Stimulated activated naive CD4-positive, alpha-beta T cell treated with Interleukin-2 at 50 U/mL for 16 hours (primary cell): ENCODE data around the gene CNIH2.
A peak's percentile ranks its signal among the peaks of the same experiment; 100 is the strongest.
"Not testable (repeated sequence)": the region's sequence is repeated elsewhere in the genome, so short reads cannot be mapped to it uniquely, and the experiment has no call there.

Source experiments
- DNase-seq: peaks from one replicate; lab custom pipeline; 2025; lab: John Stamatoyannopoulos, UW

Gene CNIH2

DNA sequence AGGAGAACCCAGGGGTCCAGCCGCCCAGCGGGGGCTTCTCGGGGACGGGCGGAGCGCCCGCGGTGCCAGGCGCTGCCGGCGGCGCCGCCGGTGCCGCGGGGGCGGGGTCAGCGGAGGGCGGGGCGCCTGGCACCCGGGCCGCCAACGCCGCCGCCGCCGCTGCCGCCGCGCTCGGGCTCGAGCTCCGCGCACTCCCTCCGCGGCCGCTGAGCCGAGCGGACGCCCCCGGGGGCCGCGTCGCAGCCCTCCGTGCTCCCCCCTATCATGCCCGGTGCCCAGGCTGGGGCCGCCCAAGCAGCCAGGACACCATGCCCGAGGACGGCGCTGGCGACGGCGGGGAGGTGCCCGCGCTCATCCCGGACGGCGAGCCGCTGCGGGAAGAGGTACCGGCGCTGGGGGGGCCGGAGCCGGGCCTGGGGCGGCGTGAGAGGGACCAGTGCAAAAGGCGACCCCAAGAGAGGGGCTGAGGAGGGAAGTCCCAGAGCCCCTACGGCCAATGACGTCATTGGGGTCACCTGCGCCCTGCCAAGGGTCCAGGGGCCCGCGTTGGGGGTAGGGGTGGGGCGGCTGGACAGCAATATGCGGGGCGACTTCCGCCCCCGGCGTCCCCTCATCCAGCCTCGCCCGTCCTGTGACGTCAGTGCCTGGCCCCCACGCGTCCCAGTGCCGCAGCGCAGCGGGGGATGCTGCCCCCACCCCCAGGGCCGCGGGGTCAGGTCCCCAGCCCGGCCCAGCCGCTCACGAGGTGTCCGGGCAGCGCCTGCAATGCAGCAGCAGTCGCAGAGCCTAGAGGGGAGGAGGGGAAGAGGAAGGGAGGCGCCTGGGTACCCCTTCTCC is 13.9 kb downstream of the CNIH2 start, which contains the start of gene TMEM151A:
TSS of gene TMEM151A (plus strand) at position 189 of the 837 bp plus-strand sequence. CDS start at position 309, 120 bp downstream.
- DNase-seq, result peak; percentile 23

DNA sequence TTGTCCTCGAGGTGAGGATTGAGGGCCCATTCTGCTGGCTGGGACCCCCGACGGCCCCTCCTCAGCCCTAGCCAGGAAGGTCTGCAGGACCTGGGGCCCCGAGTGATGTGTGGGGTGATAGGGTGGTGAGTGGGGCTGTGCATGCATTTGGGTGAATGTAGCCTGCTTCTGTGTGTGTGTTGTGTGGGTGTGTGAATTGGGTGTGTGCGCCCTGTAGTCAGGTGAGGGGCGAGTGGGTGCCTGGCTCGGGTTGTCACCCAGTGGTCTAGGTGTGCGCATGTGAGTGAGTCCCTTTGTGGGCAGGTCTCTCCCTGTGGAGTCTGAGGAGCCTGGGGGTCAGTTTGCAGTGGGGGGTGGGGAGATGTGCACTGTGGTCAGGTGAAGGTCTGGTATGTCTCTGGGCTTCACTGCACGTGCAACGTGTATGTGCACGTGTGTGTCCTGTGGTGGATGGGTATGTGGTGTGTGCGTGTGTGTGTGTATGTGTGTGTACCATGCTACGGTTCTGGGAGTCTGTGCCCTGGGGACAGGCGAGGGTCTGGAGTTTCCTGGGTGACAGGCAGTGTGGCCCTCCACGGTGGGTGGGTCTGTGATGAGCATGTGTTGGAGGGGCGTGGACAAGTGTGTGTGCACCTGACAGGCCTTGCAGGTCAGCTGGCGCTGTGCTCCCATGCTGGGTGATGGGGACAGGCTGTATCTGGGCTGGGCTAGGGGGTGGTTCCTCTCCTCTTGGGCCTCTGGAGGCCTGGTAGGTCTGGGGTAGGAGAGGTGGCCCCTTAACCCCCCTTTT is 14.8 kb downstream of the CNIH2 start:
- no peak for DNase-seq

DNA sequence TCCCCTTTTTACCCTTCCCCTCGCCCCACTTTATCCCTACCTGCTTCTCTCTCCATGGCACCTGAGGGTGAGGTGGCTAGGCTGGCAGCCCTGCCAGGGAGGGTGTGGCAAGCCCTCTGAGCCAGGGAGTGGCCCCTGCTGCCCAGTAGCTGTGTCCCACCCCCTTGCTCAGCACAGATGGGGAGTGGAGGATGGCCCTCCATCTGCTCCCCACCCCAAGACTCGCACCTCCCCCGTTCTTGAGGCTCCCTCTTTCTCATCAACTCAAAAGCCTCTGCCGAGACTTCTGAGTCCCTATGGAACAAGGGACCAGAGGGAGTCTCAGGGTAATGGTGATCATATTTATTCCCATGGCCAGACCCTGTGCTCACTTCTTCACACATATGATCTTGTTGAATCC is 15.4 kb downstream of the CNIH2 start:
- DNase-seq, result no peak

DNA sequence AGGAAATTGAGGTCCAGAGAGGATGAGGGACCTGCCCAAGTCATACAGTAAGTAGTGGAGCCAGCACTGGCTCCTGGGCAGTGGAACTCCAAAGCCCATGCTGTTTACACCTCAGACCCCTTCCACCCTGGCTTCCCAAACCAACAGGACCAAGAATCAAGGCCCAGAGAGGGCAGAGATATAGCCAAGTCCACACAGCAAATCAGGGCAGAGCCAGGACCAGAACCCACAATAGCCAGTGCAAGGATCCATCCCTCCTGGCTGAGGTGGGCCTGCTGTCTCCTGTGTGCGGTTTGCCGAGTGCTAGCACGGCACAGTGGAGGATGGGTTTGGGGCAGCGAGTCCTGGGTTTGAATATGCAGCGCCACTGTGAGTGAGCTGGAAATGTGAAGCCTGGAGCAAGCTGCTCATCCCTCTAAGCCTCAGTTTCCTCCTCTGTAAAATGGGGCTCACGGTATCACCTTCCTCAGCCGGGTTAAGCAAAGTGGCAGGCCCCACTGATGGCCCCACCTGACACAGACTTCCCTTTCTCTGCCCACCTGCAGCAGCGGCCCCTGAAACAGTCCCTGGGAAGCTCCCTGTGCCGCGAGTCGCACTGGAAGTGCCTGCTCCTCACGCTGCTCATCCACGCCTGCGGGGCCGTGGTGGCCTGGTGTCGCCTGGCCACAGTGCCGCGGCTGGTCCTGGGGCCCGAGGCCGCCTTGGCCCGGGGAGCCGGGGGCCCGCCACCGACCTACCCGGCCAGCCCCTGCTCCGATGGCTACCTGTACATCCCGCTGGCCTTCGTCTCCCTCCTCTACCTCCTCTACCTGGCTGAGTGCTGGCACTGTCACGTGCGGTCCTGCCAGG is 16.0 kb downstream of the CNIH2 start:
- DNase-seq, result no peak

DNA sequence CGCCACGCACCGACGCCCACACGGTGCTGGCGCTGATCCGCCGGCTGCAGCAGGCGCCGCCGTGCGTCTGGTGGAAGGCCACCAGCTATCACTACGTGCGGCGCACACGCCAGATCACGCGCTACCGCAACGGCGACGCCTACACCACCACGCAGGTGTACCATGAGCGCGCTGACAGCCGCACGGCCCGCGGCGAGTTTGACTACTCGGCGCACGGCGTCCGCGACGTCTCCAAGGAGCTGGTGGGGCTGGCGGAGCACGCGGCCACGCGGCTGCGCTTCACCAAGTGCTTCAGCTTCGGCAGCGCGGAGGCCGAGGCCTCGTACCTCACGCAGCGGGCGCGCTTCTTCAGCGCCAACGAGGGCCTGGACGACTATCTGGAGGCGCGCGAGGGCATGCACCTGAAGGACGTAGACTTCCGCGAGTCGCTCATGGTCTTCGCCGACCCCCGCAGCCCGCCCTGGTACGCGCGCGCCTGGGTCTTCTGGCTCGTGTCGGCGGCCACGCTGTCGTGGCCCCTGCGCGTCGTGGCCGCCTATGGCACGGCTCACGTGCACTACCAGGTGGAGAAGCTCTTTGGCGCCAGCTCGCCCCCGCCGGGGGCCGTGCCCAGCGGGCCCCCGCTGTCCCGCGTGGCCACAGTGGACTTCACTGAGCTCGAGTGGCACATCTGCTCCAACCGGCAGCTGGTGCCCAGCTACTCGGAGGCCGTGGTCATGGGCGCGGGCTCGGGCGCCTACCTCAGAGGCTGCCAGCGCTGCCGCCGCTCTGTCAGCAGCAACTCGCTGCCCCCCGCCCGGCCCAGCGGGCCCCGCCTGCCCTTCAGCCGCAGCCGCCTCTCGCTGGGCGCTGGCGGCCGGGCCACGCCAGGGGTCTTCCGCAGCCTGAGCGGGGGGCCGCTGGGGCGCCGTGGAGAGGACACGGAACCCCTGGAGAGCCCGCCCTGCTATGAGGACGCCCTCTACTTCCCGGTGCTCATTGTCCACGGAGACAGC is 16.9 kb downstream of the CNIH2 start:
- no peak for DNase-seq

DNA sequence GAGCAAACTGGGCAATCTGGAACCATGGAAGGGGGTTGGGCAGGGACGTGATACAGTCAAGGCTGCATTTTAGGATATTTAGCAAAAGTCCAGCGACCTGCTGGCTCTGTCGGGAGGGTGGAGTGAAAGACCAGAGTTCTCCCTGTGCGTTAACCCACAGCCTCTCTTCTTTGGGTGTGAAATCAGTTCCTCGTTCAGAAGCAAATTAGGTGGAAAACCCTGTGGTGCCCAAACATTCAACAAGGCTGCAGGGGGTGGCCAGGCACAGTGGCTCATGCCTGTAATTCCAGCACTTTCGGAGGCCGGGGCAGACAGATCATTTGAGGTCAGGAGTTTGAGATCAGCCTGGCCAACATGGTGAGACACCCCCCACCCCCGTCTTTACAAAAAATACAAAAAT is 19.6 kb downstream of the CNIH2 start:
- DNase-seq, result no peak

DNA sequence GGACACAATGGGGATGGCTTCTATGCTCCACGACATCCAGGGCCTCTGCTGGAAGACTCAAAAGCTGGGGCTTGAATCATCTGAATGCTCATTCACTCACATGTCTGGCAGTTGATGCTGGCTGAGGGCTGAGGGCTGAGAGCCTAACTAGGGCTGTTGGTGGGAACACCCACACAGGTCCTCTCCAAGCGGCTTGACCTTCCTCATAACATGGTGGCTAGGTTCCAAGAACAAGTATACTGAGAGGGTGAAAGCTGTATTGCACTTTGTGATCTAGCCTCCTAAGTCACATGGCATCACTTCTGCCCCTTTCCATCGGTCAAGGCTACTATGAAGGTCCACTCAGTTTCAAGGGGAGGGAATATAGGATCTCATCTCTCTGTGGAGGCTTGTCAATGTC is 21.2 kb downstream of the CNIH2 start:
- no peak for DNase-seq

DNA sequence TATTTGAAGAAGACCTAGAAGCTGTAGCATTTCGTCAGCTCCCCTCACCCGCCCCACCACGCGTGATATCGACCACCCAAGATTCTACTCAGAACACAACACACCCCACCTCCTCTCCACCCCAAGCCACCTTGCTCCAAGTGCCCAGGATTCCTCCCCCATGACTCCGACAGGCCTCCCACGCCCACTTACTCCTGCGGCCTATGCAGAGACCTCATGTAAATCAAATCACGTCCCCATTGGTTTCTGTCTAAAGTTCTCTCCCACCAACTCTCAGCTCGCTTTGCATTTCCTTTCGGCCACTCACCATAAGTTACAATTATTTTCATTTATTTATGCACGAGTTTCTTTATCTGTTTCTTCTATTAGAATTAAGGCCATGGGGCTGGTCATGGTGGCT is 24.7 kb downstream of the CNIH2 start:
- no peak for DNase-seq

DNA sequence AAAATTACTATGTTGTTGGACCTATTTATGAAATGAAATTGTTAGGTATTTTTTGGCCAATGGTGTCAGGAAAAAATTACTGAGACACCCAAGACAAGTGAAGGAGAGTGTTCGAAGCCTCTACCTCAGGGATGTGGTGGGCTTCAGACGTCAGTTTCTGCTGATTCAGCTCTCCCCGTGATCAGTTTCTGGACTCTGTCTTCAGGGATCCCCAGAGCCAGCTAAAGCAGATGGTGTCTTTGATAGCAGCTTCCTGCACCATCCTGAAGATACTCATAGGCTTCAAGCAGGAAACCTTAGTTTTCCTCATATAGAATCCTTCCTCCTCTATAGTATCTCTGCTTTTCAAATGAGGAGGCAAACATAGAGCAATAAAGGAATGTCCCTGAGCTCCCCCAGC is 31.5 kb downstream of the CNIH2 start:
- DNase-seq, result no peak

DNA sequence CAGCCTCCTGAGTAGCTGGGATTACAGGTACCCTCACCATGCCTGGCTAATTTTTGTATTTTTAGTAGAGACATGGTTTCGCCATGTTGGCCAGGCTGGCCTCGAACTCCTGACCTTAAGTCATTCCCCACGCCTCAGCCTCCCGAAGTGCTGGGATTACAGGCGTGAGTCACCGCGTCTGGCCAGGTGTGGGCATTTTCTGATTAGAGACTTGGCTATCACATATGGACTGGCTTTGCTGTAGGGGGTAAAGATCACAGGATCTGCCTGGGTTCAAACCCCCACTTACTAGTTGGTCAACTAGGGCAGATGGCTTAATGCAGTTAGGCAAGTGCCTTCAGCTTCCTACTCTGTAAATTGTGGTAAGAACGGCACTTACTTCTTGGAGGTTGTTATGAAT is 32.3 kb downstream of the CNIH2 start:
- no peak for DNase-seq

DNA sequence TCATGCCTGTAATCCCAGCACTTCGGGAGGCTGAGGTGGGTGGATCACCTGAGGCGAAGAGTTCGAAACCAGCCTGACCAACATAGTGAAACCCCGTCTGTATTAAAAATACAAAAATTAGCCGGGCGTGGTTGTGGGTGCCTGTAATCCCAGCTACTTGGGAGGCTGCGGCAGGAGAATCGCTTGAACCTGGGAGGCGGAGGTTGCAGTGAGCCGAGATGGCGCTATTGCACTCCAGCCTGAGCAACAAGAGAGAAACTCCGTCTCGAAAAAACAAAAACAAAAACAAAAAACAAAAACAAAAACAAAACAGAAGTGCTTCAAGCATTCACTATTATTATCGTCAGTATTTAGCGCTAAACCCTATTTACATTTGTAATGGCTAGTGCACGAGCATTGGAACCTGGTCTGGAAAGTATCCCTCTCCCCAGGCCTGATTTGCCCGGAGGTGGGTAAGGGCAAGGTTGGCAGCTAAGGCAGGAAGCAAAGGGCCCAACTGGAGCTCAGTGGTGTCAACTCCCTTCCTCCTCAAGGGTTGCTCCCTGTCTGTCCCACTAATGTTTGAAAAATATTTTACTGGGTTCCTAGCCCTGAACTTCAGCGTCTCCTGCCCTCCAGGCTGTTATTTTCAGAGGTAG is 32.9 kb downstream of the CNIH2 start:
- not testable (repeated sequence) for DNase-seq

DNA sequence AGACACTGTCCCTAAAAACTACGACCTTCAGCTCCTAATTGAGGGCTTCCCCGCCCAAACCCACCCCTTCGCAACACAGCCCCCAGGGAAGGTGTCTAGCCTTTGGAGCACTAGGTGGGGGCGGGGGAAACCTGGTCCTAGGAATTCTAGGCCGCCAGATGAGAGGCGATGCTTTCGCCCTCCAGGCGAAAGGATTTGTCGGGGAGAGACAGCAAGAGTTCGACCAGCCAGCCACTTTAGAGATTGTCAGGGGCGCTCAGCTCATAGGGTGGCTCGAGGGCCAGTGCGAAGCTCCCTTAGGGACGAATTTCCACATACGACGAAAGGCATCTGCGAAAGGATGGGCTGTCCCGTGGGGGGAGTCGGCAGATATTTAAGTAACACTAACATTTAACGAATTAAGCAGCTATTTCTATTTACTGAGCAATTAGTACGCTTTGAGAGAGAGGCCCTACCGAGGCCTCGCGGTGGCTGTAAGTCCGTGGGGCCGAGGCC is 33.5 kb downstream of the CNIH2 start:
- DNase-seq, result no peak

DNA sequence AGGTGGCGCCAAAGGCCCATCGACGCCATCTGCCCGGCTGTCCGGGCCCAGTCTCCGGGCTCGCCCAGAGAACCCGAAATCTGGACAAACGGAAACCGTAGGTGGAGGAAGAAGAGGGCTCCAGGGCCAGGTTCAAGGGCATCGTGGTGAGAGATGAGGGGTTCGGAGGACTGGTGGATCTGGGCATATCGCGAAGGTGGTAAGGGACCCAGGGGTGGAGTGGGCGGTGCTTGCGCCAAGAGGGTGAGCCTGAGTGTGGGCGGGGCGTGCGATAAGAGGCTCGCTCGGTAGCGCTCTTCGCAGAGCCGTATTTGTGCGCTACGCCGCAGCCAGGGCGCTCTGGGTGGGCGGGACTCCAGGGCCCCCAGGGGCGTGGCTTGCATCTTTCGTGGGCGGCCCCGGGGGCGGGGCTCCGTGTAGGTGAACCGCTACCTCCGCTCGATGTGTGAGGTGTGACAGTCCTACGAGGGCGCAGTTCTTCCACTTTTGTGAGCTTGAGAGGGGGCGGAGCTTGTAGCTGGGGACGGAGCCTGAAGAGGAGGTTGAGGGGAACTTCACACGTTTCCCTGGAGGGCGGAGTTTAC is 34.1 kb downstream of the CNIH2 start:
- peak; percentile 89 for DNase-seq

DNA sequence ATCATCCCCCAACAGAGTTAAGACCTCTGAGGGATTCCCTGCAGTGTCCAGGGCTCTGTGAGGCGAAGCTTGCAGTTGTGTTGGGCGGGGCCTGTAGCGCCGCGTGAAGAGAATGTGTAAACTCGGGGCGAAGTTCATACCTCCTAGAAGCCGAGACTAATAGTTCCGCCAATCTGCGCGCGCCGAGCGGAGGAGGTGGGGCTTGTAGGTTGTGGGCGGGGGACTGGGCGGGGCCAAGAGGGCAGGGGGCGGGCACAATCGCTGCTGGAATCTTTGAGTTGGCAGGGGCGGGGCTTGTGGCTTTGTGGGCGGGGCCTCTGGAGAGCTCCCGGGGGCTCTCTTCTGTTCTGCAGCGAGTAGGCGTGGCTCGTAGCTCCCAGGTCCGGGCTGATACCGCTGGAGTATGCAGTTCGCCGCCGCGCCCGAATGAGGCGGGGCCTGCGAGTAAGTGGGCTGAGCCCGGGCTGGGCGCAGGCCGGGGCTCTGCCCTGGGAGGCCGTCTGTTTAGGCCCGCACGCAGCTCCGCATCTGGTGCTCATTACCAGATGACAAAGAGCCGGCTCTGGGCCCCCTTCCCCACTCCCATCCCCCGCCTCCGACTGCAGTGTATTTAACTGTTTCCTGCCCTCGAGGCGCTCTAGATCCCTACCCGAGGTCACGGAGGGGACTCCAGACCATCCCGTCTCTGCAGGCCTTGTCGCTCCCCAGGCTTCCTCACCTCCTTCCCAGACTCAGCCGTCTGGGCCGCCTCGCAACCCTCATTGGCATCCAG is 34.8 kb downstream of the CNIH2 start:
- peak; percentile 94 for DNase-seq

DNA sequence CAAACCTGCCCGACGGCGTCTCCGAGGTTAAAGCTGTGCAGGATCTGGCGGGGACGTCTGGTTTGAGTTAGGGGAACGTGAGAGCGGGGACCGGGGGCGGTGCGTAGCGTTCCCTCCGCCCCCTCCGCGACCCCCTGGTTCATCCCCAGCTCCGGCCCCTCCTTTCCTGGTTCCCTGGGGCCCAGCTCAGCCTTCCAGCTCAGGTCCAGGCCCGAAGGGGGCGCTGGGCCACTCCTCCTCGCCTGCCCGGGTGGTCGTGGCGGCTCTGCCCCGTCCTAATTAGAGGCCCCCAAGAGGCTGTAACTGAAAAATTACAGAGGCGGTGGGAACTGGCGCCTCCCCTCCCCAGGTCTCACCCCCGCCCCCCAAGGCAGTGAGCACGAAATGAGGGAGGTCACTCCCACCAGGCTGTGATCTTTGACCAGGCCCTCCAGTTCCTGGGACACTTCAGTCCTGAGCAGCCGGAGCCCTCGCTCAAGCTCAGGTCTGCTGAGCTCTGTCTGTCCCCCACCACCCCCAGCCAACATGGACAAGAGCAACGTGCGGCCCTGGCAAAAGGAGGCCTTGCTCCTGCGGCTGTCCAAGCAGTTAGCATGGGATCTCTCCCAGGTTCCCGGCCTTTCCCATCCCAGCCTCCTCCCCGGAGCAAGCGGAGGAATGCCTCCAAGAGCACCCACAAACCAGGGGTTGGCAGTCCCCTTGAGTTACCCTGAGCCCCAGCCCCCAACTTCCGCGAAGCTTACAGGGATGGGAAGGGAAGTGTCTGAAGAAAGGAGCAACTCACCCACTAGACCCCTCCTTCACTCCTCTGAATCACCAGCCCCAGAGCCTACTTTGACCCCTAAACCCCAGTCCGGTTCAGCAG is 35.6 kb downstream of the CNIH2 start:
- no peak for DNase-seq

DNA sequence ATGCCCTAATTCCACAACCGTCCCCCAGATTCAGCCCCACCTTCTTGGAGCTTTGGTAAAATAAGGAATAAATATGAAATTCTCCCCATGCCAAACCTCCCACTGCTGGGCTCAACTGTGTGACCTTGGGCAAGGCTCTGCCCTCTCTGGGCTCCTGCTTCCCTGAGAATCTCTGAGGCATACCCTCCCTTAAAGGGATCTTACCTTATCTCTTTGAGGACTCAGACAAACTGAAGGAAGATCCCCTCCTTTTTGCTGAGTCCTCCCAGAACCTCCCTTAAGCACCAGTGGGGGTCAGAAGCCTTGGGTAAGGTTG is 36.2 kb downstream of the CNIH2 start:
- no peak for DNase-seq

DNA sequence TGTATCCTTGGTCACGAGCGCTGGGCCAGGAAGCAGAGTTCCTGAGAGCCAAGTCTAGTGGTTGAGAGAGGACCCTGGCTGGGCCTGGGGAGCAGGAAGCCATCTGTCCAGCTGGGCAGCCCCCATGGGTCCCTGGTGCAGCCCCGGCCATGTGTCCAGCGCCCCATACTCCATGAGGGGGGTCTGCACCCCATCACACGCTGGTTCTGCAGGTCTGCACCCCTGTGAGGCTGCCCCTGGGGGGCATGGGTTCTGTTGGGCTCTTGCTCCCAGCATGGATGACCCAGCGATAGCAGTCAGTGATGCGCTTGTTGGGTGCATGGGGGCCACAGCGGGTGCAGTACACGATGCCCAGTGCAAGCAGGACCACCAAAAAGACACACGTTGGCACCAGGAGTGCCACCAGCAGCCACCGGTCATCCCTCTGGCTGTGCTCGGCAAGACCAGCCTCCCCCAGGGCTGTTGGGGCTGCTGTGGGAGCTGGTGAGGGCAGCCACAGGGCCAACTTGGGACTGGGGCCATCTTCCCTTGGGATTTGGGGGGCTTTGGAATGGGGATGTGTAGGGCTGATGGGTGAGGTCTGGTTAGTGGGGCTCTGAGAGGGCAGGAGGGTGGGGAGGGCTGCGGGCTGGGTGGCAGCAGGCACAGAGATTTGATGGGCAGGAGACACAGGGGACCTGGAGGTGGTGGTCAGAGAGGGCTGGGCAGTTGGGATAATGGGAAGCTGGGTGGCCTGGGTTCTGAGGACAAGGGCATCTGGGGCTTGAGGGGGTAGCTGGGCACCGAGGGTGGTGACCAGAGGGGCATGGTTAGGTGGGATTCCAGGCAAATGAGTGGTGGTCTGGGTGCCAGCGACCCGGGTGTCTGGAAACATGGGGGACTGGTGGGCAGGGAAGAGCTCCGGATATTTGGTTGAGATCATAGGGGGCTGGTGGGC is 36.9 kb downstream of the CNIH2 start:
- DNase-seq, result no peak
